GM10248 (cell line): ENCODE measurements around the gene GCN1.
A peak's percentile ranks its signal among the peaks of the same experiment; 100 is the strongest.

Experiments
- CTCF ChIA-PET: fragments of 300-600 bp; sonication (Branson Sonifier 250); formaldehyde crosslinking; extraction: SDS; loops from one replicate; lab custom pipeline; 2021; ENCODE audit warnings: antibody characterized with exemption; lab: Yijun Ruan, JAX
- POLR2A ChIA-PET: fragments of 350-650 bp; sonication (Branson Sonifier 250); formaldehyde crosslinking; extraction: SDS; loops from one replicate; lab custom pipeline; 2020; ENCODE audit warnings: antibody characterized with exemption; lab: Yijun Ruan, JAX
- DNase-seq: peaks from one replicate; pipeline ENCODE4 v3.0.0; 2012; ENCODE audit errors: extremely low spot score
- CTCF ChIP-seq: IDR thresholded peaks from 2 replicates; pipeline ENCODE4 v1.5.1; 2012; ENCODE audit warnings: mild to moderate bottlenecking, low read depth; ENCODE audit errors: extremely low read depth, missing control alignments, control extremely low read depth

The GCN1 gene

GRCh38 chr12:120229487-120230325 is 35.2 kb upstream of the GCN1 start:
- ChIA-PET POLR2A (interaction anchor here (0.6 kb wide), 1 partner anchor 28 kb away, joined by 3 read pairs; the partner anchor contains the start of gene RPLP0), CTCF (interaction anchor here (1.0 to 14.0 kb wide), 10 partner anchors 10 to 131 kb away, joined by 3 to 375 read pairs (median 32); partner anchors contain the start of genes PXN, RNU4-1, RNU4-2 and RPLP0)
- no peak for DNase-seq
- TF ChIP-seq CTCF, result no peak

DNA sequence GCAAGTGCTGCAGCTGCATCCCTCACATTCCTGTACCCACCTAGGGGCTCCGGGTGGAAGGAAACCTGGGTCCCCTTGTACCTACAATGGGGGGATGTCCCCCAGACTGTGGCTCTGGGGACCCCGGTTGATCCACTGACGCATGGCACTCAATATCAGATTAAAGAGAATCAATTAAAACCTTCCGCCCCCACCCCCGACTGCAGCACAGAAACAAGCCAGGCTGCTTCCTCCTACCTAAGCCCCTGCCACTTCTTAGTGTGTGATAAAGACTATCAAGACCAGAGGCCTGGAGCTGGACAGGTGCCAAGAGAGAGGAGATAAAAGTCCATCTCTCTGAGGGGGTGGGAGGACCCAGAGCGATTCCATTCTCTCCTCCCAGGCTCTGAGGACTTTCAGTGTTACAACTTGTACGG is 34.6 kb upstream of the GCN1 start:
- ChIA-PET POLR2A (interaction anchor here (5.4 kb wide), 1 partner anchor 62 kb away, joined by 52 read pairs; the partner anchor contains the start of genes RNU4-1 and RNU4-2), CTCF (interaction anchor here (0.7 to 14.0 kb wide), 23 partner anchors 9 to 420 kb away, joined by 3 to 375 read pairs (median 8); partner anchors contain the start of genes PXN, RAB35, RNU4-1 and RNU4-2)
- TF ChIP-seq CTCF, result no peak
- DNase-seq, result no peak

- peak; percentile 97 for TF ChIP-seq CTCF
- CTCF ChIA-PET, result interaction anchor here (0.6 to 14.0 kb wide), 37 partner anchors 9 to 421 kb away, joined by 3 to 375 read pairs (median 5); partner anchors contain the start of genes PLA2G1B, POP5, PXN and RAB35
- DNase-seq, result peak; percentile 92
- POLR2A ChIA-PET, result interaction anchor here (0.6 to 5.4 kb wide), 8 partner anchors 9 to 66 kb away, joined by 3 to 52 read pairs (median 4); partner anchors contain the start of genes RNU4-1, RNU4-2 and RPLP0
These were observed 34.0 kb upstream of the GCN1 start for GRCh38 chr12:120228291-120229070.

- no peak for DNase-seq
- no peak for TF ChIP-seq CTCF
- ChIA-PET POLR2A (interaction anchor here (0.6 to 5.4 kb wide), 8 partner anchors 8 to 67 kb away, joined by 3 to 52 read pairs (median 4); partner anchors contain the start of genes RNU4-1, RNU4-2 and RPLP0), CTCF (interaction anchor here (0.6 to 14.0 kb wide), 36 partner anchors 8 to 422 kb away, joined by 3 to 375 read pairs (median 5); partner anchors contain the start of genes PLA2G1B, POP5, PXN and RAB35)
These were observed 33.5 kb upstream of the GCN1 start for GRCh38 chr12:120228041-120228290.

GRCh38 chr12:120227233-120228040 is 32.9 kb upstream of the GCN1 start:
- no peak for DNase-seq
- no peak for TF ChIP-seq CTCF
- POLR2A ChIA-PET, result interaction anchor here (0.6 to 5.4 kb wide), 9 partner anchors 8 to 67 kb away, joined by 3 to 52 read pairs (median 4); partner anchors contain the start of genes RNU4-1, RNU4-2 and RPLP0
- CTCF ChIA-PET, result interaction anchor here (0.6 to 14.0 kb wide), 40 partner anchors 8 to 422 kb away, joined by 3 to 375 read pairs (median 5); partner anchors contain the start of genes PLA2G1B, POP5, PXN and RAB35
